GM23248 (cell line): Measurements from ENCODE around the gene GPR35. TPM values are rescaled to one million over a fixed set of nuclear protein-coding genes. Genes with fewer than 3 reads are reported as not detected.
"Not testable (repeated sequence)": the region's sequence is repeated elsewhere in the genome, so short reads cannot be mapped to it uniquely, and the experiment has no call there.

ENCODE experiments used
- DNase-seq: peaks from one replicate; pipeline ENCODE4 v3.0.0-alpha.2; 2015
- H2AFZ ChIP-seq: fragments of 200-600 bp; sonication (generic); 2 replicates; pipeline ENCODE4 v1.6.1; 2016; ENCODE audit warnings: antibody characterized with exemption
- H3F3A ChIP-seq: fragments of 200-600 bp; sonication (generic); 2 replicates; pipeline ENCODE4 v1.6.1; 2016; ENCODE audit warnings: mild to moderate bottlenecking, antibody characterized with exemption, mixed run types; ENCODE audit not compliant: insufficient read depth
- H3K27ac ChIP-seq: fragments of 200-600 bp; sonication (generic); 2 replicates; pipeline ENCODE4 v1.5.1; 2016; ENCODE audit warnings: mild to moderate bottlenecking
- H3K27me3 ChIP-seq: fragments of 200-600 bp; sonication (generic); replicated peaks from 2 replicates; pipeline ENCODE4 v1.6.1; 2016; ENCODE audit warnings: mild to moderate bottlenecking; ENCODE audit not compliant: insufficient read depth
- H3K36me3 ChIP-seq: fragments of 200-600 bp; sonication (generic); 2 replicates; pipeline ENCODE4 v1.6.1; 2016; ENCODE audit warnings: low read depth, mild to moderate bottlenecking
- H3K4me1 ChIP-seq: fragments of 200-600 bp; sonication (generic); 2 replicates; pipeline ENCODE4 v1.6.1; 2016; ENCODE audit warnings: mild to moderate bottlenecking; ENCODE audit not compliant: insufficient read depth
- H3K4me2 ChIP-seq: fragments of 200-600 bp; sonication (generic); one replicate; pipeline ENCODE4 v1.6.1; 2016; ENCODE audit warnings: mild to moderate bottlenecking; ENCODE audit not compliant: unreplicated experiment
- H3K4me3 ChIP-seq: fragments of 200-600 bp; sonication (generic); 2 replicates; pipeline ENCODE4 v1.5.1; 2016; ENCODE audit warnings: mild to moderate bottlenecking
- H3K79me2 ChIP-seq: fragments of 200-600 bp; sonication (generic); 2 replicates; pipeline ENCODE4 v1.6.1; 2016; ENCODE audit warnings: mild to moderate bottlenecking; ENCODE audit not compliant: insufficient read depth
- H3K9ac ChIP-seq: fragments of 200-600 bp; sonication (generic); 2 replicates; pipeline ENCODE4 v1.6.1; 2016; ENCODE audit warnings: mild to moderate bottlenecking
- H3K9me2 ChIP-seq: fragments of 200-600 bp; sonication (generic); 2 replicates; pipeline ENCODE4 v1.6.1; 2016; ENCODE audit warnings: mixed run types, mild to moderate bottlenecking, moderate library complexity; ENCODE audit not compliant: insufficient read depth
- H3K9me3 ChIP-seq: fragments of 200-600 bp; sonication (generic); one replicate; pipeline ENCODE4 v1.6.1; 2017; ENCODE audit warnings: low read depth
- H4K20me1 ChIP-seq: fragments of 200-600 bp; sonication (generic); 2 replicates; pipeline ENCODE4 v1.6.0; 2016; ENCODE audit not compliant: insufficient read depth
- EZH2 ChIP-seq: fragments of 200-600 bp; sonication (generic); IDR thresholded peaks from 2 replicates; pipeline ENCODE4 v1.6.1; 2018; ENCODE audit warnings: antibody characterized with exemption, mild to moderate bottlenecking; ENCODE audit not compliant: insufficient read depth, poor library complexity, severe bottlenecking
- EZH2phosphoT487 ChIP-seq: fragments of 200-600 bp; sonication (generic); IDR thresholded peaks from 2 replicates; pipeline ENCODE4 v1.6.1; 2018; ENCODE audit warnings: antibody characterized with exemption, moderate library complexity, mild to moderate bottlenecking, low read depth; ENCODE audit not compliant: insufficient read depth
- WGBS, 2 experiments: methylation state at CpG; one replicate each; pipeline ENCODE4 v1.1.6; 2015 to 2017; ENCODE audit warnings: low lambda C conversion rate in 2 of 2, low coverage in 1 of 2; ENCODE audit errors: missing lambda C conversion rate in 2 of 2; 5-methylcytosine and 5-hydroxymethylcytosine counted together
- in situ Hi-C: fragments of 300-500 bp; cut with MboI; formaldehyde crosslinking; loops from 2 replicates; pipeline ENCODE4 v1.15.0; 2020
- polyA plus RNA-seq: library from polyadenylated mRNA; unstranded; fragments of >200 nt; fragmentation: Nextera tagmentation; extraction: Ambion mirVana; gene quantifications from 2 replicates; pipeline ENCODE4 v1.2.1, GENCODE V29; 2016
- total RNA-seq: library from RNA; depleted of rRNA; stranded (reverse); fragments of >200 nt; shearing (Covaris generic); gene quantifications from 2 replicates; pipeline ENCODE4 v1.2.3, GENCODE V29; 2014

The GPR35 gene
- total and polyA plus RNA-seq, 2 experiments from 2014 or later, result 0.14 TPM; not detected in 1

DNA sequence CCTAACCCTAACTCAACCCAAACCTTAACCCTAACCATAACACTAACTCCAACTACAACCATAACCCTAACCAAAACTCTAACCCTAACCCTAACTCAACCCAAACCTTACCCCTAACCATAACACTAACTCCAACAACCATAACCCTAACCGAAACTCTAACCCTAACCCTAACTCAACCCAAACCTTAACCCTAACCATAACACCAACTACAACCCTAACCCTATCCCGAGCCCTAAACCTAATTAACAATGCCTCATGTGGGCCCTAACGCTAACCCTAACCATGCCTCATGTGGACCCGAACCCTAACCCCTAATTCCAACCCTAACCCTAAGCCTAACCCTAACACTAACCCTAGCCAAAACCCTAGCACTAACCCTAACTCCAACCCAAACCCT is 11.5 kb upstream of the GPR35 start:
- Histone ChIP-seq H2AFZ (no peak overlapping the region), H3K36me3 (no peaks in the 10 kb centered on the region; the same call in 1 of the 2 replicates), H3K9ac (no peak overlapping the region), H3K4me1 (no peaks in the 10 kb centered on the region), H3K27ac (no peak overlapping the region), H3K9me2 (no peaks in the 10 kb centered on the region), H3K9me3 (no peaks in the 10 kb centered on the region), H3F3A (no peaks in the 10 kb centered on the region), H3K79me2 (no peaks in the 10 kb centered on the region), H3K4me2 (no peak overlapping the region), H4K20me1 (no peaks in the 10 kb centered on the region), H3K4me3 (no peak overlapping the region), H3K27me3 (no peaks in the 10 kb centered on the region)
- WGBS, 2 experiments, result 69 to 78% methylated on average over 4 of the region's 4 CpGs
- in situ Hi-C loops, result no loop called here
- no peak for TF ChIP-seq EZH2phosphoT487
- no peak for TF ChIP-seq EZH2
- DNase-seq, result no peak

DNA sequence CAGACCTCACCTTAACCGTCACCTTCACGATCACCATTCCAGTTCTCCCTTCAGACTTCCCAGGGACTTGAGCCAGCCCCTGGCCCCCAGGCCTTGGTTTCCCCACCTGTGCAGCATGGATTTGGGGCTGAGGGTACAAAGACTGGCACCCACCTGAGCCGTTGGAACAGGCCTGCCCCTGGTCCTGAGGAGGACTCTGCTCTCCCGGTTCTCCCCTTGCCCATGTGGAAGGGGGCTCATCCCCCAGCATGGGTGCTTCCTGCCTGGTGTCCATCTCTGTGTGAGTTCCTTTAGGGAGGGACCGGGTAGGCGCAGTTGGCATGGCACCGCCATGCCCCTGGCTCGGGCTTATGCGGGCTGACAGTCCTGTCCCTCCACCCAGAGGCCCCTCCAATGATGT is 10.9 kb upstream of the GPR35 start:
- H4K20me1 ChIP-seq, result no peaks in the 10 kb centered on the region
- H3K4me1 ChIP-seq, result no peaks in the 10 kb centered on the region

GRCh38 chr2:240615396-240615795 is 9.9 kb upstream of the GPR35 start:
- Histone ChIP-seq H3K4me3 (no peak overlapping the region), H4K20me1 (no peaks in the 10 kb centered on the region)

More for the DNA sequence above, 10.9 kb upstream of the GPR35 start:
- H2AFZ ChIP-seq, result no peak overlapping the region
- no peaks in the 10 kb centered on the region for H3K9me2 ChIP-seq
- H3K4me2 ChIP-seq, result no peak overlapping the region
- H3K4me3 ChIP-seq, result no peak overlapping the region
- H3K27ac ChIP-seq, result no peak overlapping the region
- H3K27me3 ChIP-seq, result no peaks in the 10 kb centered on the region
- TF ChIP-seq EZH2phosphoT487 (no peak), EZH2 (no peak)
- DNase-seq, result no peak
- H3K9me3 ChIP-seq, result no peaks in the 10 kb centered on the region
- no peaks in the 10 kb centered on the region for H3K79me2 ChIP-seq
- no peaks in the 10 kb centered on the region; the same call in 1 of the 2 replicates for H3K36me3 ChIP-seq
- no peak overlapping the region for H3K9ac ChIP-seq
- H3F3A ChIP-seq, result no peaks in the 10 kb centered on the region
- in situ Hi-C loops, result no loop called here
- WGBS, 2 experiments, result 92 to 94% methylated on average over 9 of the region's 9 CpGs

GRCh38 chr2:240615820-240616547 is 9.3 kb upstream of the GPR35 start:
- H3K36me3 ChIP-seq, result no peaks in the 10 kb centered on the region; the same call in 1 of the 2 replicates
- no peak overlapping the region for H3K4me3 ChIP-seq
- no peaks in the 10 kb centered on the region for H4K20me1 ChIP-seq
- H3K79me2 ChIP-seq, result no peaks in the 10 kb centered on the region
- H3F3A ChIP-seq, result no peaks in the 10 kb centered on the region
- H3K9me2 ChIP-seq, result no peaks in the 10 kb centered on the region
- DNase-seq, result no peak
- 75 to 79% methylated on average over 20 of the region's 20 CpGs for WGBS, 2 experiments
- TF ChIP-seq EZH2, result no peak
- TF ChIP-seq EZH2phosphoT487, result no peak
- H3K27me3 ChIP-seq, result no peaks in the 10 kb centered on the region
- H2AFZ ChIP-seq, result no peak overlapping the region
- H3K9ac ChIP-seq, result no peak overlapping the region
- H3K4me1 ChIP-seq, result no peaks in the 10 kb centered on the region
- no peaks in the 10 kb centered on the region for H3K9me3 ChIP-seq
- in situ Hi-C loops, result no loop called here
- H3K27ac ChIP-seq, result no peak overlapping the region
- no peak overlapping the region for H3K4me2 ChIP-seq

More at GRCh38 chr2:240615396-240615795, 9.9 kb upstream of the GPR35 start:
- Histone ChIP-seq H3K27me3 (no peaks in the 10 kb centered on the region), H3K36me3 (no peaks in the 10 kb centered on the region; the same call in 1 of the 2 replicates), H3K27ac (no peak overlapping the region), H3K4me2 (no peak overlapping the region), H2AFZ (no peak overlapping the region), H3K9me3 (no peaks in the 10 kb centered on the region), H3K4me1 (no peaks in the 10 kb centered on the region), H3K79me2 (no peaks in the 10 kb centered on the region), H3K9me2 (no peaks in the 10 kb centered on the region), H3F3A (no peaks in the 10 kb centered on the region), H3K9ac (no peak overlapping the region)
- TF ChIP-seq EZH2, result no peak
- no peak for TF ChIP-seq EZH2phosphoT487
- in situ Hi-C loops, result no loop called here
- no peak for DNase-seq
- 33 to 44% methylated on average over 2 of the region's 2 CpGs for WGBS, 2 experiments

GRCh38 chr2:240616860-240617666 is 8.2 kb upstream of the GPR35 start:
- H3K79me2 ChIP-seq, H3K9ac ChIP-seq, H3K27me3 ChIP-seq, H3K4me1 ChIP-seq, in situ Hi-C loops, H3F3A ChIP-seq, H4K20me1 ChIP-seq, H3K9me2 ChIP-seq, H3K27ac ChIP-seq, H2AFZ ChIP-seq, H3K36me3 ChIP-seq, DNase-seq, H3K9me3 ChIP-seq, H3K4me2 ChIP-seq, H3K4me3 ChIP-seq: not testable (repeated sequence)
- WGBS, 2 experiments, result 73 to 74% methylated on average over 5 of the region's 5 CpGs
